ENCODE measurements around the gene SLC41A3. TPM values are rescaled to one million over a fixed set of nuclear protein-coding genes. Genes with fewer than 3 reads are reported as not detected.

Gene SLC41A3
- total and polyA plus RNA-seq, 2 of the 4 experiments (the other 2 are of a cell fraction) = 30.5 to 43.5 TPM

- H3K14ac ChIP-seq (replicated peaks; ENCODE audit: low read depth, low read length) = no peak overlapping the region
- ChIA-PET CTCF (interaction anchor here (1.4 to 2.1 kb wide), 2 partner anchors 12 to 14 kb away, joined by 4 to 5 read pairs; no protein-coding TSS in a partner anchor), POLR2A (ENCODE audit: unreplicated experiment) (no interaction called here)
- H4K5ac ChIP-seq (ENCODE audit: low read depth, low read length) = no peak overlapping the region
- H3K36me3 ChIP-seq (ENCODE audit: control insufficient read depth, insufficient read depth, low read length) = no peaks in the 10 kb centered on the region
- H3K23ac ChIP-seq (ENCODE audit: low read depth, low read length) = no peak overlapping the region
- no peak overlapping the region for H3K4me2 ChIP-seq (ENCODE audit: low read depth, low read length)
- no peak overlapping the region for H4K8ac ChIP-seq (ENCODE audit: low read depth in 2 of 2, low read length in 2 of 2)
- H2AFZ ChIP-seq (replicated peaks; ENCODE audit: low read length, poor library complexity) = no peak overlapping the region
- no peak overlapping the region for H3K18ac ChIP-seq (ENCODE audit: low read depth, low read length)
- dilution Hi-C loops (cut with HindIII; ENCODE audit: low sequenced_read_pairs, unreplicated experiment) = no loop called here
- intact Hi-C loops (cut with micrococcal nuclease) = no loop called here
- no peak for TF ChIP-seq USF2 (IDR thresholded peaks at IDR 0.05; ENCODE audit: low read depth, low read length)
- TF ChIP-seq FOS (IDR thresholded peaks at IDR 0.05; ENCODE audit: low read depth, low read length) = no peak
- in situ Hi-C loops (cut with MboI; ENCODE audit: low sequenced_read_pairs) = no loop called here
- BruUV-seq (replicated peaks) = no TSS peak
- H3K4me3 ChIP-seq (ENCODE audit: insufficient read depth, low read depth, low read length) = no peak overlapping the region
- H2BK20ac ChIP-seq (ENCODE audit: low read depth, low read length) = no peak overlapping the region
- H2AK9ac ChIP-seq (replicated peaks; ENCODE audit: low read depth, low read length, poor library complexity) = no peak overlapping the region
- H4K20me1 ChIP-seq (ENCODE audit: insufficient read depth, low read length) = no peaks in the 10 kb centered on the region
- H3K79me1 ChIP-seq (ENCODE audit: low read depth in 1 of 2, low read length in 2 of 2) = no peaks in the 10 kb centered on the region
- no peak overlapping the region for H3K27ac ChIP-seq (ENCODE audit: insufficient read depth, low read length)
- DNase-seq = no peak
- no peak overlapping the region for H3K56ac ChIP-seq (ENCODE audit: extremely low read depth, insufficient read depth, low read length)
- no peak overlapping the region for H2BK5ac ChIP-seq (ENCODE audit: low read depth, low read length, poor library complexity, severe bottlenecking)
- H2AK5ac ChIP-seq (ENCODE audit: low read depth, low read length) = no peak overlapping the region
- no peaks in the 10 kb centered on the region for H3K9me1 ChIP-seq (ENCODE audit: insufficient read depth, low read length)
- no peak overlapping the region for H4K91ac ChIP-seq (ENCODE audit: insufficient read depth, low read depth, low read length)
- no peak overlapping the region for H3K9ac ChIP-seq (ENCODE audit: low read depth, low read length)
- 71% methylated on average over 1 of the region's 9 CpGs; no CpG with 5 or more reads in 1 of the 2 experiments for WGBS, 2 experiments (ENCODE audit: extremely low coverage in 2 of 2, insufficient read length in 1 of 2)
- no peak overlapping the region for H2BK120ac ChIP-seq (ENCODE audit: low read depth, low read length)
- H3K4ac ChIP-seq (ENCODE audit: low read depth, low read length) = no peak overlapping the region
- no peak for ATAC-seq (ENCODE audit: low read depth)
- H3K9me3 ChIP-seq (ENCODE audit: control insufficient read depth, insufficient read depth, low read length) = 0 out of 2 replicates have a peak, but pooled peaks cover 2% of the 10 kb centered on the region
- peaks cover 53% of the 10 kb centered on the region for H3K27me3 ChIP-seq (ENCODE audit: control insufficient read depth, insufficient read depth, low read length)
- H2BK15ac ChIP-seq (ENCODE audit: low read depth, low read length) = no peak overlapping the region
- H3K4me1 ChIP-seq (ENCODE audit: control insufficient read depth, insufficient read depth, low read length) = no peaks in the 10 kb centered on the region
Observed at GRCh38 chr3:126121074-126121473, 37.1 kb upstream of the SLC41A3 start.

Measured in IMR-90 (cell line).